Endodermal cell (in vitro differentiated cells): ENCODE measurements around the gene CHST11. TPM values are rescaled to one million over a fixed set of nuclear protein-coding genes. Genes with fewer than 3 reads are reported as not detected.

ENCODE experiments used
- DNase-seq: peaks from one replicate; pipeline ENCODE4 v3.0.0-alpha.2; 2017
- H3K27ac ChIP-seq: 2 replicates; pipeline ENCODE4 v1.5.1; 2013; ENCODE audit warnings: mild to moderate bottlenecking, low read depth, low read length, moderate library complexity
- H3K27me3 ChIP-seq: 2 replicates; pipeline ENCODE4 v1.6.1; 2013; ENCODE audit warnings: mild to moderate bottlenecking, low read length, moderate library complexity; ENCODE audit not compliant: insufficient read depth, control insufficient read depth, poor library complexity, severe bottlenecking
- H3K36me3 ChIP-seq: 2 replicates; pipeline ENCODE4 v1.7.0; 2013; ENCODE audit warnings: mild to moderate bottlenecking, low read length, moderate library complexity; ENCODE audit not compliant: control insufficient read depth, insufficient read depth
- H3K4me1 ChIP-seq: one replicate; pipeline ENCODE4 v1.7.0; 2013; ENCODE audit warnings: low read length; ENCODE audit not compliant: control insufficient read depth, insufficient read depth
- H3K4me3 ChIP-seq: 2 replicates; pipeline ENCODE4 v1.5.1; 2013; ENCODE audit warnings: mild to moderate bottlenecking, low read length, moderate library complexity
- H3K9ac ChIP-seq: 2 replicates; pipeline ENCODE4 v1.6.1; 2013; ENCODE audit warnings: mild to moderate bottlenecking, low read length, moderate library complexity; ENCODE audit not compliant: poor library complexity, severe bottlenecking; ENCODE audit errors: extremely low read depth
- H3K9me3 ChIP-seq: 2 replicates; pipeline ENCODE4 v1.6.1; 2013; ENCODE audit warnings: mild to moderate bottlenecking, low read length, moderate library complexity; ENCODE audit not compliant: control insufficient read depth
- H3K27ac Mint-ChIP-seq: 2 replicates; pipeline ENCODE4 v1.8.0; 2020; ENCODE audit warnings: mixed read lengths
- H3K27me3 Mint-ChIP-seq: 2 replicates; pipeline ENCODE4 v1.8.0; 2021; ENCODE audit warnings: mild to moderate bottlenecking, mixed read lengths; ENCODE audit not compliant: insufficient read depth
- H3K36me3 Mint-ChIP-seq: 2 replicates; pipeline ENCODE4 v1.8.0; 2020; ENCODE audit warnings: low read depth, mixed read lengths
- H3K4me1 Mint-ChIP-seq: 2 replicates; pipeline ENCODE4 v1.8.0; 2020; ENCODE audit warnings: mixed read lengths
- H3K4me3 Mint-ChIP-seq: 2 replicates; pipeline ENCODE4 v1.8.0; 2020; ENCODE audit warnings: mild to moderate bottlenecking, moderate library complexity, mixed read lengths
- H3K9me3 Mint-ChIP-seq: 2 replicates; pipeline ENCODE4 v1.8.0; 2020; ENCODE audit warnings: mild to moderate bottlenecking, mixed read lengths
- WGBS, 2 experiments: methylation state at CpG; one replicate each; pipeline versions ENCODE4 v1.1.5 to v1.1.7; 2013; ENCODE audit warnings: missing lambda C conversion rate in 2 of 2, mixed read lengths in 1 of 2; ENCODE audit not compliant: insufficient coverage in 1 of 2, insufficient read length in 1 of 2; 5-methylcytosine and 5-hydroxymethylcytosine counted together
- total RNA-seq, 2 donors: library from RNA; stranded (reverse); fragmentation: NEBNext Ultra II Directional in 1 of 2; extraction: Animal tissue kit (Norgen Biotek cat#: 25700) in 1 of 2; gene quantifications; 2 replicates in 1 of 2; 3 replicates in 1 of 2; pipeline ENCODE4 v1.2.1, GENCODE V29; 2021
- TF ChIP-seq, protein P1 (sequence below): fragments of 200-600 bp; sonication (generic); conservative IDR thresholded peaks from 2 replicates; pipeline ENCODE4 v1.5.0; 2021; ENCODE audit warnings: antibody characterized with exemption, mild to moderate bottlenecking

The CHST11 gene
- total RNA-seq, 2 donors from 2014 or later, result 30.7 to 36.2 TPM

DNA sequence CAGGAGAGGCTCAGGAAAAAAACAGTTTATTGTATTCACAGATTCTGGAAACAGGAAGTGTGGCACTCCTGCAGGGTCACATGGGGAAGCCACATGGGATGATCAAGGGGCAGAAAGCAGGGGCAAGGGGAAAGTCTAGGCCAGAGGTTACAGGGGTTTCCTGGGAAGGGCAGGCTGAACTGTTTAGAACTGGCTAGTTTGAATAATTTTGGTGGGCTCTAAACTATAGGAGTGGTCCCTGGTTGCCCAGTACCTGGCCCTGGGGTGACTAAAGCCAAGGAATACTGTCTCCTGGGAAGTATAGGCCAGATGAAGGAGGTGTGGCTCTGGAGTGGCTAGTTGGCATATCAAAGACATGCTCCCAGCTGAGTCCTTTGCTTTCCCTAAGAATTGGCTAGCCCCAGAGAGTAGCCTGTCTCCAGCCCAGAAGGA is 332.1 kb downstream of the CHST11 start:
- TF ChIP-seq, protein P1, sequence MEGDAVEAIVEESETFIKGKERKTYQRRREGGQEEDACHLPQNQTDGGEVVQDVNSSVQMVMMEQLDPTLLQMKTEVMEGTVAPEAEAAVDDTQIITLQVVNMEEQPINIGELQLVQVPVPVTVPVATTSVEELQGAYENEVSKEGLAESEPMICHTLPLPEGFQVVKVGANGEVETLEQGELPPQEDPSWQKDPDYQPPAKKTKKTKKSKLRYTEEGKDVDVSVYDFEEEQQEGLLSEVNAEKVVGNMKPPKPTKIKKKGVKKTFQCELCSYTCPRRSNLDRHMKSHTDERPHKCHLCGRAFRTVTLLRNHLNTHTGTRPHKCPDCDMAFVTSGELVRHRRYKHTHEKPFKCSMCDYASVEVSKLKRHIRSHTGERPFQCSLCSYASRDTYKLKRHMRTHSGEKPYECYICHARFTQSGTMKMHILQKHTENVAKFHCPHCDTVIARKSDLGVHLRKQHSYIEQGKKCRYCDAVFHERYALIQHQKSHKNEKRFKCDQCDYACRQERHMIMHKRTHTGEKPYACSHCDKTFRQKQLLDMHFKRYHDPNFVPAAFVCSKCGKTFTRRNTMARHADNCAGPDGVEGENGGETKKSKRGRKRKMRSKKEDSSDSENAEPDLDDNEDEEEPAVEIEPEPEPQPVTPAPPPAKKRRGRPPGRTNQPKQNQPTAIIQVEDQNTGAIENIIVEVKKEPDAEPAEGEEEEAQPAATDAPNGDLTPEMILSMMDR, result no peak
- no peak overlapping the region for H3K4me3 Mint-ChIP-seq

DNA sequence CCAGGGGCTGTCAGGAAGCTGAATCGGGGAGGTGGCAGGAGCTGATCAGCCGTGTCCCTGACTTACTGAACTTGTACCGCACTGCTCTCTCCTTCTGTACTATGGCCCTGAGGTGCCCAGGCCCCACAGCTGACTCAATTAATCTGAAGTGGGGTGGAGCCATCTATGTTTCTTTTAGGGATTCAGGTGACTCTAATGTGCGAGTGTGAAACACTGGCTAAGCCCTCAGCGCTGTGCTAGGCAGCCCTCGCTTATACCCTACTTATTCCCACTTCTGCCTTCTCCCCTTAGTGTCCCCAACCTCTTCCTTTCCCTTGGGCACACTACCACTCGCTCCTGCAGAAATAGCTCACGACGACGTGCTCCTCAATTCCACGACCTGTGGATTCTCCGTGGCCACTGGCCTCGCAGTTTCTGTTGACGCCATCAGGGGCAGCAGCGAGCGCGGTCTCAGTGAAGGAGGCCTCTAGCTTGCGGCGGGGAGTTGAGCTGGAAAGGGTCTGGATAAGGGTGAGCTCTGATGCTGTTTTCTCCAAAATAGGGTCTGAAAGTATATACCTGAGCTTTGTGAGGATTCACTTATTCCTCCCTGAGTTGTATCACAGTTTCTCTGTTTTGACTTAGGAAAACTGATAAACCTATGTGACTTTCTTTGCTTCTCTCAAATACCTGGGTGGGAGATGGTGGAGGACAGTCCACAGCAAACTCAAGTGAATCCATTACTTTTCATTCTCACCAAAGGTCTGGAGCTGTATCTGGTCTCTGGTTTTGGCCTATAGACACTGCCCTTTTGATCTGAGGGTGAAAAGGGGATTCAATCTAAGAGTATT is 333.8 kb downstream of the CHST11 start:
- no peak overlapping the region for H3K27ac ChIP-seq
- no peak overlapping the region for H3K4me3 ChIP-seq
- no peaks in the 10 kb centered on the region for H3K36me3 Mint-ChIP-seq
- peak; percentile 92 for DNase-seq
- H3K36me3 ChIP-seq, result no peaks in the 10 kb centered on the region
- H3K9me3 Mint-ChIP-seq, result peaks cover 2% of the 10 kb centered on the region
- no peak overlapping the region for H3K27ac Mint-ChIP-seq
- no peaks in the 10 kb centered on the region for H3K27me3 ChIP-seq
- no peaks in the 10 kb centered on the region for H3K4me1 ChIP-seq
- no peaks in the 10 kb centered on the region for H3K27me3 Mint-ChIP-seq
- WGBS, 2 experiments, result 41 to 50% methylated on average over 16 to 19 of the region's 19 CpGs
- peak overlapping the region; percentile 39 for H3K4me3 Mint-ChIP-seq
- peaks cover 7% of the 10 kb centered on the region for H3K4me1 Mint-ChIP-seq
- H3K9me3 ChIP-seq, result no peaks in the 10 kb centered on the region
- TF ChIP-seq, protein P1, result peak; percentile 92
- H3K9ac ChIP-seq, result no peak overlapping the region

More for the DNA sequence above, 332.1 kb downstream of the CHST11 start:
- H3K4me1 Mint-ChIP-seq, result peaks cover 13% of the 10 kb centered on the region
- Histone ChIP-seq H3K4me1 (no peaks in the 10 kb centered on the region), H3K36me3 (no peaks in the 10 kb centered on the region), H3K9ac (no peak overlapping the region), H3K27ac (no peak overlapping the region), H3K27me3 (no peaks in the 10 kb centered on the region), H3K4me3 (no peak overlapping the region), H3K9me3 (no peaks in the 10 kb centered on the region)
- peak; percentile 91 for DNase-seq
- peaks cover 3% of the 10 kb centered on the region for H3K9me3 Mint-ChIP-seq
- H3K27ac Mint-ChIP-seq, result peak overlapping the region; percentile 27
- no peaks in the 10 kb centered on the region for H3K36me3 Mint-ChIP-seq
- H3K27me3 Mint-ChIP-seq, result no peaks in the 10 kb centered on the region

DNA sequence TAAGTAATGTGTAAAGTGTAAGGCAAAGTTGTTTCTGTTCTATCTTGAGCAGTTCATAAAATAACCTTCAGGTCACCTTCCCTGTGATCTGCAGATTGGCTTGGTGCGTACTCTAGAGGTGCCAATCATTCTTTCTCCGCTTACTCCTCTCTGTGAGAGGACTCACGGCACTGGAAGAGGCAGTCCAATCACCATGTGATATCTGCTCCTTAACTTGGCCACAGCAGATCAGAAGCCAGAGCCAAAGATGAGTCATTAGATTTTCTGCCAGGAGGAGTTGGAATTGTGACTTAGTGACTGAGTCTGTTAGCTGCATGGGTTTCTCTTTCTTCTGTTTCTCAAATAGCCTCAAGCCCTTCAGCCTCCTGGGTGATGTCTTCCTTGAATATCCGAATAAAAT is 335.8 kb downstream of the CHST11 start:
- Mint-ChIP-seq H3K27me3 (no peaks in the 10 kb centered on the region), H3K4me3 (no peak overlapping the region), H3K4me1 (peaks cover 3% of the 10 kb centered on the region), H3K27ac (no peak overlapping the region), H3K36me3 (no peaks in the 10 kb centered on the region), H3K9me3 (no peaks in the 10 kb centered on the region)
- no peak overlapping the region for H3K4me3 ChIP-seq
- H3K27ac ChIP-seq, result no peak overlapping the region
- no peaks in the 10 kb centered on the region for H3K9me3 ChIP-seq
- no peak for DNase-seq
- H3K27me3 ChIP-seq, result no peaks in the 10 kb centered on the region
- TF ChIP-seq, protein P1, result no peak
- H3K9ac ChIP-seq, result no peak overlapping the region
- 86 to 96% methylated on average over 4 of the region's 4 CpGs for WGBS, 2 experiments
- no peaks in the 10 kb centered on the region for H3K4me1 ChIP-seq
- H3K36me3 ChIP-seq, result no peaks in the 10 kb centered on the region
